HT1080 (cell line): ENCODE measurements around the gene ILK. TPM values are rescaled to one million over a fixed set of nuclear protein-coding genes. Genes with fewer than 3 reads are reported as not detected.

ENCODE experiments used
- DNase-seq: peaks from one replicate; pipeline ENCODE4 v3.0.0-alpha.2; 2015; ENCODE audit warnings: low read depth
- total RNA-seq: library from RNA; depleted of rRNA; stranded (reverse); fragments of >200 nt; shearing (Covaris generic); gene quantifications from 2 replicates; pipeline ENCODE4 v1.2.3, GENCODE V29; 2014; rRNA removed

The ILK gene
- total RNA-seq, 1 experiment from 2014 or later = 149 TPM

DNA sequence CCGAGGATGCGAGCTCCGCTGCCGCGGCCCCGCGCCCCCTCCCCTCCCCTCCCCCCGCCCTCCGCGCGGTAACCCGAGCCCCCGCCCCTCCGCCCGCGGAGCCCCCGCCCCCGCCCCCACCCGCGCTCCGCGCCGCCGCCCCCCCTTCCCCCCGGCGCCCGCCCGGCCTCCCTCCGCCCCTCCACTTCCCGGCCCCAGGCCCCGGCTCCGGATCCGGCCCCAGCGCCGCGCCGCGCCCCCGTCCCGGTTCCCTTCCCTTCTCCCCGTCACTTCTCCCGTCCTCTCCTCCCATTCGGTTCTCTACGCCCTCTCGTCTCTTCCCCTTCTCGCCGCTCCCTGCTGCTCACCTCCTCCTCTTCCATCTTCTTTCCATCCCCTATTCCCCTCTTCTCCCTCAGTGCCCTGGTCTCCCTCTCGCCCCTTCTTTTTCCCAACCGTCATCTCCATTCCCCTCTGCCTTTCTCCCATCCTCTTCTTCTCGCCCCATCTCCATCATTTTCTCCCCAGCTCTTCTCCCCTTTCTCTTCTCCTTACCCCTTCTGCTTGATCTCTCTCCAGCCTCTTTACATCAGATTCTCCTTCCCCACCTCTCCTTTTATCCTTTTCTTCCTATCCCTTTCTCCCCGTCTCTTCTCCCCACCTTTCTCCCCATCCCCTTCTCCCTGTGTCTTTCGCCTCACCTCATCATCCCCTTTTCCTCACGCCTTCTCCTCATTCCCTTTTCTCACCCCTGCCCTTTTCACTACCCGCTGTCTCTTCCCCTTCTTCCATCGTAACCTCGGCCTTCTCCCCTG is 52.4 kb downstream of the ILK start, which contains the start of gene DCHS1:
TSS of gene DCHS1 (minus strand) at position 20 of the 794 bp plus-strand sequence. CDS start 14,196 bp downstream, outside the sequence.
- no peak for DNase-seq

DNA sequence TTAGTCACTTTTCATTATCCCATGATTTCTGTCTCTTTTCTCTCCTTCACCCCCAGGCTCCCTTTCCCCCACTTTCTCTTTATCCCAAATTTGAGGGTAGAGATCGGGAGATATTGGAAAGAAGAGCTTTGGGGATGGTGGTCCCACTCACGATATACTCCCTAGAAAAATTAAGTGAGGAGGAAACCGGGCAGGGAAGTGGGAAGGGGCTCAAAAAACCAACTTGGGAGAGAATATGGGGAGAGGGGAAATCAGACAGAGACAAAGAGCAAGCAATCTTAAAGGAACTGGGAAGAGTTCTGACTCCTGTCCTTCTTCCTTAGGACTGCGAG is 53.0 kb downstream of the ILK start:
- no peak for DNase-seq

DNA sequence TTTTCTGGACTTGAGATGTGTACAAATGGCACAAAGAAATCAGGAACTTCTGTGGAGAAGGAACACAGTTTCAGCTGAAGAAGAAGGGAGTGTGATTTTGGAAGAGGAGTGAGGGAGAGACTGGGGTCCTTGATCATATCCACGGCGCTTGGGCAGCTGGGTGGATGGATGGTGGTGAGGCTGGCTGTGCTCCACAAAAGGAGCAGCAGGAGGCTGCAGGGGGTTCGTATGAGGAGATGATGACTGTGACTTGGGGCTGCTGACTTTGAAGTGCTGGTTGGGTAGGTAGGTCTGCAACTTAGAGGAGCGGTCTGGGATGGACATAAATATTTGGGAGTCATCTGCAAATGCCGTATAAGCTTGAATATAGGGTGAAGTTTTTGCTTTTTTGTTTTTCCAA is 53.4 kb downstream of the ILK start:
- DNase-seq = no peak

DNA sequence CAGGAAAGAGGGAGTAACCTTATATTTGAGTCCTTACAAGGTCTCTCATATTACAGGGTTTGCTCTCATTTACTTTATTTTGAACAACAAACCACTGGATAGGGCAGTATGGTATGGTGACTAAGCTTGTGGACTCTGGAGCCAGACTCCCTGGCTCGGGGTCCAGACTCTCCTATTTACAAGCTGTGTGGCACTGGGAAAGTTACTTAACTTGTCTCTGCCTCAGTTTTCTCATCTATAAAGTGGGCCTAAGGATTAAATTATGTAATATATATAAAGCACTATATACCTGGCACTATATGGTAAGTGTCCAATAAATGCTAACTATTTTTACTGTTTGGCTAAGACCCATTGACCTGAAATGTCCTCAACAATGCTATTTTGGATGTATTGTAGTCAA is 53.8 kb downstream of the ILK start:
- no peak for DNase-seq

DNA sequence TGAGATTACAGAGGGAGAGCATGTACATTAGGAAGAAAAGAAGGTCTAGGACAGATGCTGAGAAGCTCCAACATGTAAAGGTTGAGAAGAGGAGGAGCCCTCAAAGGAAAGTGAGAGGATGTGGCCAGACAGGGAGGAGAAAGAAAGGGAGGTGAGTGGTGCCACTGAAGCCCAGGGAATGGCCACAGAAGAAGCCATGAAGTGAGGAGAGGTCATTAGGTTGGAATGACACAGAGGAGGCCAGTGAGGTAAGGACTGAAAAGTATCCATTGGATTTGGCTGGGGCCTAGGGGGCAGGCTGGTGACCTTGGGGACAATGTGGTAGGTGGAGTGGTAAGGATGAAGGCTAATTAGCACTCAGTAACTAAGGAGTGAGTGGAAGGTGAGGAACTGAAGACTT is 55.1 kb downstream of the ILK start:
- DNase-seq = no peak

Other genes with a start within 250 kb of the ILK start
- gene SMPD1, start 213.3 kb upstream of the ILK start, total RNA-seq = 30.8 and 32.1 TPM in 2 replicates
- gene APBB1, start 184.7 kb upstream of the ILK start, total RNA-seq = 13.3 and 15.4 TPM in 2 replicates
- 0.35 TPM in 1 of 2 replicates, not detected in the other for gene HPX, start 162.8 kb upstream of the ILK start, total RNA-seq
- gene TRIM3, start 129.8 kb upstream of the ILK start, total RNA-seq = 27.2 and 35.5 TPM in 2 replicates
- gene ARFIP2, start 122.4 kb upstream of the ILK start, total RNA-seq = 123 and 126 TPM in 2 replicates
- gene TIMM10B, start 122.3 kb upstream of the ILK start, total RNA-seq = 49.8 and 60.5 TPM in 2 replicates
- gene DNHD1, start 106.5 kb upstream of the ILK start, total RNA-seq = 3.5 and 5.7 TPM in 2 replicates
- gene RRP8, start 158 bp upstream of the ILK start, total RNA-seq = 40.8 and 44.9 TPM in 2 replicates
- gene TAF10, start 8.4 kb downstream of the ILK start, total RNA-seq = 228 and 254 TPM in 2 replicates
- 10.7 and 31.2 TPM in 2 replicates for gene TPP1, start 15.6 kb downstream of the ILK start, total RNA-seq
- gene DCHS1, start 52.0 kb downstream of the ILK start, total RNA-seq = 0.57 and 0.66 TPM in 2 replicates
- gene MRPL17, start 79.6 kb downstream of the ILK start, total RNA-seq = 93.0 and 140 TPM in 2 replicates
- not detected in 2 replicates for gene OR2AG2, start 168.2 kb downstream of the ILK start, total RNA-seq
- not detected in 2 replicates for gene OR2AG1, start 179.2 kb downstream of the ILK start, total RNA-seq
- not detected in 2 replicates for gene OR6A2, start 195.9 kb downstream of the ILK start, total RNA-seq
- gene OR10A5, start 241.9 kb downstream of the ILK start, total RNA-seq = not detected in 2 replicates